GM19328 (cell line): ENCODE measurements around the gene C8A.

Source experiments
- ATAC-seq: cut with Tn5 transposase; IDR thresholded peaks from one replicate; pipeline ENCODE4 v1.9.1; 2021; ENCODE audit warnings: mild to moderate bottlenecking, moderate library complexity; ENCODE audit not compliant: unreplicated experiment

Gene C8A

DNA sequence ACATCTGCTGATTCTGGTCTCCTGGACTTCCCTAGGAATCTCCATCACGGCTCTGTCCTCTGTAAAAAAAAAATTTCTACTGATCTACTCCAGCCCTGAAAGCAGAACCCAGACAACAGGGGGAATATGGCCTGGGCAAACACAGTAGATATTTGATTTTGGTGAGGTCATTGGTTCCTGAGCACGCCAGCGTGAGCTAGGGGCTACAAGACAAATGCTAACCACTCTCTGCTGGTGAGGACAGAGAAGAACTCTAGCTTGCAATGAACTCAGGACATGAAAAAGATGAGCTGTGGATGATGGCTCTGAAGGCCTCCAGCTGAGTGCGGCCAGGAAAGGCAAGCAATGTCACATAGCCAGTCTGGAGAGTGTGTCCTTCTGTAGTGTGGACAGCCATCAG, 18.2 kb upstream of the C8A start:
- no peak for ATAC-seq

DNA sequence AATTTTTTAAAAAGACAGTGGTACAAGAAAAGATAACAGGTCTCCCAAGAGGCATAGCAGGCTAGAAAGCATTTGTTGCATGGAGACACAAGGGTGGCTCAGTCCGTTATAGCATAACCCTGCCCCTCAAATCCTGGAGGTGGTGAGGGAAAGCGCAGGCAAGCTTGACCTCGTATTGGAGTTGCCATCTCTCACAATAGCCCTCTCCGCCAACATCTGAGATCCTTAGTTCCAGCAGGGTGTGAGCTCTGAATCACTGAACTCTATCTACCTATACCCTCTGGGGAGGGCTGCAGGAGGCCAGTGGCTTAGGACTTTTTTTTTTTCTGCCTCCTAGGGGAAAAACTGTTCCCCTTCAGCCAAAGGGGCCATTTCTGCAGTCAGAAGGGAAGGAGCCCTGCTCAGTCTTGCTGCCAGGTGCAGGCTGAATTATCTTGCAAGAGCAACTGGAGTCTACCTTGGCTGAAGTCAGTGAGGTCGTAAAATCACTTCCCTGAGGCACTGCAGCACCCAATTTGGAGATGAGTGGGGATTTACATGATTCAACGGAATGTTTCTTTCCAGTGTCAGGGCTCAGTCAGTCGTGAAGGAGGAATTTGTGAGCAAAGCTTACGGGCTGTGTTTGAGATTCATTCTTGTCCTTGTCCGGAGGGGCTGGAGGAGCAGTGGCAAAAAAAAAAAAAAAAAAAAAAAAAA, 17.2 kb upstream of the C8A start:
- no peak for ATAC-seq

DNA sequence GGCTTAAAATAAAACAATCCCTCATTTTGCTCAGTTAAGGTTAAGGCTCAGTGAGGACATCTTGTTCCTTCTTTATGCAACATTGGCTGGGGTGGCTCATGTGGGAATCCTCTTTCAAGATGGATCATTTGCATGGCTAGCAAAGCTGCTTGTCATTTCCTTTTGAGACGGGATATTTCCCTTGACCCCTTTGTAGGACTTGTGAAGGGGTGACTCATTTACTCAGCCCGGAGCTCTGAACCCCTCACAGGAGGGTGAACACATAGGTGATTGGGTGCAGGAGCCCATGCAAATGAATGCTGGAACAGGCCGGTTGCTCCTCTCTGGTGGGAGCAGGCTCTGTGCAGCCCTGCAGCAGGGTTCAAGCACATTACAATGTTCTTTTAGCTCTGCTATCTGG, 15.8 kb upstream of the C8A start:
- ATAC-seq, result no peak

GRCh38 chr1:56843544-56843943, 11.1 kb upstream of the C8A start:
- no peak for ATAC-seq

DNA sequence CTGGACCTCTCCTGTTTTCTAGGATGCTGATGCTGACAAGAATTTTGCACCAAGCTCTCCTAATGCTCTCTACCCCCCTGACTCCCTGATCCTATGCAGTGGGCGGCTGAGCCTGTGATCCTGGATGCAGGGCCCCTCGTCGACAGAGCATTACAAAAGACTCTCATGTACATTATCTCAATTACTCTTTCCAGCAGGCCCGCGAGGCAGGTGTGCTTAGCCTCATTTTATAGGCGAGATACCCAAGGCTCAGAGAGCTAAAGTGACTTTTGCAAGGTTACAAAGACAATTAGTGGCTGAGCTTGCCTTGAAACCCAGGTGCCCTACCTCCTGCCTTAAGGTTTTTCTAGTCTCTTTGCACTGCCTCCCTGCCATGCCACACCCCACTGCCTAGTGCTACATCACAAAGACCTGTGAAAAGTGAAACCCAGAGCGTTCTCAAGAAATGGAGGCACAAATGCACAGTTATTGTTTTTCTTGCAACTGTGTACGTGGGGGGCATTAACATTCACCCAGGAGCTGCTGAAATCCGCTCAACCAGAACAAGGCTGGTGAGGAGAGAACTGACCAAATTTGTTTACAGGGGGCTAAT, 10.0 kb upstream of the C8A start:
- no peak for ATAC-seq

DNA sequence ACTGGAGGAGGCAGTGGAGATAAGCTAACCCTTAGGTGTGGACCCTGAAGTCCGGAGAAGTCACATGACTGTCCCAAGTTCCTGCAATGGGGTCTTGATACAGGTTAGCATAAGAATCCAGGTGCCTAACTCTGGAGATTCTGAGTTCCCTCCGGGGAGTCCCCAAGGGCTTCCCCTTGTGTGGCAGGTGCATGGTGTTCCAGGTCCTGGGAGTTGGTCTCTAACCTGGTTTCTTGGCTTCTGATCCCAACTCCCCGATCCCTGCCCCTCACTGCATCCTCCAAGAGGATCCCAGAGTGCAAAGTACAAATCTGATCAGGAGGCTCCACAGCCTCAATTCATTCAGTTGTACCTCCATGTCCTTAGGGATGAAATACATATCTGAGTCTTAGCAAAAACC, 9.3 kb upstream of the C8A start:
- no peak for ATAC-seq

GRCh38 chr1:56849750-56850149, 4.8 kb upstream of the C8A start:
- no peak for ATAC-seq

- no peak for ATAC-seq
These were observed 4.2 kb upstream of the C8A start for GRCh38 chr1:56850411-56850810.

GRCh38 chr1:56850922-56851321, 3.7 kb upstream of the C8A start:
- no peak for ATAC-seq

DNA sequence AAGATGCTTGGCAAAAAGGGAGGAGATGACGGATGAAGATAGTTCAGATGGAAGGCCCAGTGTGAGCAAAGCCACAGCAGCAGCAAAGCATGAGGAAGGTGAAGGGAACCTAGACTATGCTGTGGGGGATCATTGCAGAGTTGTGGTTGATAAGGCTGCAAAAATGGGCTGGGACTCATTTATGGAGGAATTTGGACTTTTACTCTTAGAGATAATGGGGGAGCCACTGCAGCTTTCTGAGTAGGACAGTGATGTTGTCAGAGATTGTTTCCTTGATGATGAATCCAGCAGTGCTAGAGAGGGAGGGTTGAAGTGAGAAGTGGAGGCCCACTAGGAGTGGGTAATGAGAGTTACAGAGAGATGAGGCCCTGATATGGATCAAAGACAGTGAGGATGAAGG, 2.1 kb upstream of the C8A start:
- ATAC-seq, result no peak

- no peak for ATAC-seq
These were observed 593 bp downstream of the C8A start for GRCh38 chr1:56855190-56855589.

DNA sequence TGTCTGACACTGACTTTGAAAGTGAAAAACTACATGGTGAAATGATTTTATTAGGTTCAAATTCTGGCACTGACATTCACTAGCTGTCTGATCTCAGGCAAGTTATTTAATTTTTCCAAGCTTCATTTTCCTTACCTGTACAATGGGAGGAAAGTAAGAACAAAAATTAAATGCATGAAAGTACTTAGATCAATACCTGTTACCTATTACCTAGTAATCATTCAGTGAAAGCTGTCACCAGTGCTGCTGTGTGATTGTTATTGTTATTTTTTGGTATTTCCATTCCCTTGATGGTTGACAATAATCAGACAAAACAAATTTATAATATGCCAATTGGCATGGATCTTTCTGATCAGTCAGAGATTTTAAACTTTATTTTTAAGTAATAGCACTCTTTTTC, 1.6 kb downstream of the C8A start:
- ATAC-seq, result no peak

GRCh38 chr1:56859287-56859686, 4.7 kb downstream of the C8A start:
- no peak for ATAC-seq

DNA sequence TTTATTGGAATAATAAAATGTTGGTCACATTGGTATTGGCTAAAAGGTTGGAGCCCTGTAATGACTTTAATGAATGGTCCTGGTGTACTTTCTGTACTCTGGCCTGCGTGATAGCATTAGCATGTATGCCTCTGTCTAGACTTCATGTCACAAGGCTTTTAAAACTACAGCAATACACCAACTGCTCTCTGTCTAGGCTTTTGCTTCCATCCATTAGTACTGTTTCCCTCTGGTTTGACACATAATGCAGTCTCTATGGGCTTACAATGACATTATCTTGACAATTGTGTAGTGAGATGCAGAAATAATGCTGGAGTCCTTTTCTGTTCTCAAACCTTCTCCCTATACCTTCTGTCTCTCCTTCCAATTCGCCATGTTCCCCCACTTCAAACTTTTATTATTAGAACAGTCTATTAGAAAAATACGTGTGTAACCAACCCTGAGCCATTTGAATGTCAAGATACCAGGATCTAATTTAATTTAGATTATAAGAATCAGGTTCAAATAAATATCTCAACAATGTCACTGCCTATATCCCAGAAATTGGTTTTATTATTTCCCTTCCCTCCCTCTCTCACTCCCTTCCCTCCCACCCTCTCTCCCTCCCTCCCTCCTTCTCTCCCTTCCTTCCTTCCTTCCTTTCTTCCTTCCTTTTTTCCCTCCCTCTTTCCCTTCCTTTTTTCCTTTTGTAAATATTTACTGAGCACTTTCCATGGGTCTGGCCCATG, 8.8 kb downstream of the C8A start:
- no peak for ATAC-seq

DNA sequence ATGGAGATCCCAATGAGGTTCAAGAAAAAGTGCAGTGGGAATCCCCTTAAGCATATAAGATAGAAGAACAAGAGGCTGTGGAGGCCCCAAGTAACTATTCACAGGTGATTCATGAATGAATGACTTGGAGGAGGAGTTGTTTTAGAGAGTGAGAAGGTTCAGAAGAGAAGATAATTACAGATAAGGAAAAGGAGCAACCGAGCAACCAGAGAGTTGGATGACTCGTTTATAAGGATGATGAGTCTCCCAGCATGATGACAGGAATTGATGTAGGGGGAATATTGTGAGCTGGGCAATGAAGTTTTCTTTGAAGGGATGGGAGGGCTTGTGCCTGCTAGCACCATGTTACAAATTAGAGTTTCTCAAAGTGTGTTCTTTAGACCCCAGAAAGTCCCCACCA, 9.8 kb downstream of the C8A start:
- no peak for ATAC-seq

GRCh38 chr1:56866656-56867055, 12.1 kb downstream of the C8A start:
- ATAC-seq, result no peak

DNA sequence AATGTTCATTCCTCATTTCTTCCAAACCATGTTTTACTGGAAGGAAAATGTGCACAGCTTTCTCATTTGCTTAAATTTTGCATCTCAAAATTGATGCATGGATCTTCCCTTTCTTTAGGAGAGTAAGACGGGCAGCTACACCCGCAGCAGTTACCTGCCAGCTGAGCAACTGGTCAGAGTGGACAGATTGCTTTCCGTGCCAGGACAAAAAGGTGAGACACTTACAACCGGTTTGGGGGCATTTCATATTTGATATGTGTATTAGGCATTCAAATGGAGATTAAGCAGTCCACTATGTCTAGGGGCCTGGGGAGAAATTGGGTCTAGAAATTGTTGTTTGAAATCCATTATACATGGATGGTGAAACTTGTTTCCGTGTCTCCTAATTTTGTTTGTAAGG, 12.9 kb downstream of the C8A start:
- no peak for ATAC-seq

DNA sequence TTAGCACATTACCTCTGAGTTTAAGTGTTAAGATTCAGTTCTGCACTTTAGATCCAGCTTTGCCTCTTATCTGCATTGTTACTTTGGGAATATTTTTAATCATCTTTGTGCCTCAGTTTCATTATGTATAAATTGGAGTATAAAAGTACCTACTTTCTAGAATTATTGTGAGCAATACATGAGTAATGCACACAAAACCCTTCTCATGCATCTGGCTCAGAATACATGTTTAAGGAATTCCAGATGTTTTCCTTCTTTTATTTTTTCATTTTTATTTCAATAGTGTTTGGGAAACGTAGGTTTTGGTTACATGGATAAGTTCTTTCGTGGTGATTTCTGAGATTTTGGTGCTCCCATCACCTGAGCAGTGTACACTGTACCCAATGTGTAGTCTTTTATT, 14.2 kb downstream of the C8A start:
- ATAC-seq, result no peak

GRCh38 chr1:56872597-56872996, 18.0 kb downstream of the C8A start:
- ATAC-seq, result no peak

- ATAC-seq, result no peak
These were observed 18.6 kb downstream of the C8A start for GRCh38 chr1:56873213-56873612.

GRCh38 chr1:56874689-56875088, 20.1 kb downstream of the C8A start:
- ATAC-seq, result no peak

- no peak for ATAC-seq
These were observed 23.4 kb downstream of the C8A start for GRCh38 chr1:56877973-56878372.
